ENCODE results near the gene AKAP5.

DNA sequence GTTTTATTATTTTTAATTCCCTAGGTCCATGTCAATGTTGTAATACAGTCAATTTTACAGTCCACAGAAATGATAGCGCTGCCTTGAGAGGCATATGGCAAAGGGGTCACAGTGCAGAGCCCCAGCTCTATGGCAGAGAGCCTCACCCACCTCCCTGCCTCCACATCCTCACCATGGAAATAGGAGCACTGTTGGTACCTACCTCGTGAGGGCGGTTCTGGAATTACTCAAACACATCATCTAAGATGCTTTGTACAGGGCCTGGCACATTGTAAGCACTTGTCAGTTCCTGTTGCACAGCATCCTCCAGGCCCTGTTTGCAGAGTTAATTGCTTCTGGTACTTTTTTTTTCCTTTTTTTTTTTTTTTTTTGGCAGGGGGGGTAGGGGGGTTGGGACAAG, 4.1 kb upstream of the AKAP5 start:
- TF ChIP-seq NONO (IDR thresholded peaks at IDR 0.05; ENCODE audit: low read depth in 2 of 2, low read length in 1 of 2) (no peak), ZNF24 (IDR thresholded peaks at IDR 0.05) (no peak), GABPA (tag; conservative IDR thresholded peaks at IDR 0.05; ENCODE audit: low read depth) (no peak), NFATC3 (IDR thresholded peaks at IDR 0.05) (no peak), NCOR1 (IDR thresholded peaks at IDR 0.05) (no peak), MXI1 (IDR thresholded peaks at IDR 0.05; ENCODE audit: low read depth, low read length) (no peak), KDM1A (IDR thresholded peaks at IDR 0.05) (no peak)
- TF ChIP-seq, protein P1, sequence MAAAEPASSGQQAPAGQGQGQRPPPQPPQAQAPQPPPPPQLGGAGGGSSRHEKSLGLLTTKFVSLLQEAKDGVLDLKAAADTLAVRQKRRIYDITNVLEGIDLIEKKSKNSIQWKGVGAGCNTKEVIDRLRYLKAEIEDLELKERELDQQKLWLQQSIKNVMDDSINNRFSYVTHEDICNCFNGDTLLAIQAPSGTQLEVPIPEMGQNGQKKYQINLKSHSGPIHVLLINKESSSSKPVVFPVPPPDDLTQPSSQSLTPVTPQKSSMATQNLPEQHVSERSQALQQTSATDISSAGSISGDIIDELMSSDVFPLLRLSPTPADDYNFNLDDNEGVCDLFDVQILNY (CRISPR knock-in tag; IDR thresholded peaks at IDR 0.05): no peak
- TF ChIP-seq, protein P2, sequence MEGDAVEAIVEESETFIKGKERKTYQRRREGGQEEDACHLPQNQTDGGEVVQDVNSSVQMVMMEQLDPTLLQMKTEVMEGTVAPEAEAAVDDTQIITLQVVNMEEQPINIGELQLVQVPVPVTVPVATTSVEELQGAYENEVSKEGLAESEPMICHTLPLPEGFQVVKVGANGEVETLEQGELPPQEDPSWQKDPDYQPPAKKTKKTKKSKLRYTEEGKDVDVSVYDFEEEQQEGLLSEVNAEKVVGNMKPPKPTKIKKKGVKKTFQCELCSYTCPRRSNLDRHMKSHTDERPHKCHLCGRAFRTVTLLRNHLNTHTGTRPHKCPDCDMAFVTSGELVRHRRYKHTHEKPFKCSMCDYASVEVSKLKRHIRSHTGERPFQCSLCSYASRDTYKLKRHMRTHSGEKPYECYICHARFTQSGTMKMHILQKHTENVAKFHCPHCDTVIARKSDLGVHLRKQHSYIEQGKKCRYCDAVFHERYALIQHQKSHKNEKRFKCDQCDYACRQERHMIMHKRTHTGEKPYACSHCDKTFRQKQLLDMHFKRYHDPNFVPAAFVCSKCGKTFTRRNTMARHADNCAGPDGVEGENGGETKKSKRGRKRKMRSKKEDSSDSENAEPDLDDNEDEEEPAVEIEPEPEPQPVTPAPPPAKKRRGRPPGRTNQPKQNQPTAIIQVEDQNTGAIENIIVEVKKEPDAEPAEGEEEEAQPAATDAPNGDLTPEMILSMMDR (IDR thresholded peaks at IDR 0.05 in 2 of 3, conservative IDR thresholded peaks at IDR 0.05 in 1 of 3; ENCODE audit: insufficient read depth in 2 of 3, low read depth in 1 of 3, low read length in 3 of 3): no peak

Data from K562 (cell line).